Psoas muscle (tissue), 8 donors: ENCODE measurements around the gene CBL. TPM values are rescaled to one million over a fixed set of nuclear protein-coding genes. Genes with fewer than 3 reads are reported as not detected.

Experiments
- ATAC-seq, 4 donors: fragments of 200-7000 bp; cut with Tn5 transposase; one replicate each; pipeline ENCODE4 v1.9.1; 2020; ENCODE audit warnings: moderate library complexity in 3 of 4, mild to moderate bottlenecking in 2 of 4
- DNase-seq, 2 donors: peaks; one replicate each; pipeline ENCODE4 v3.0.0-alpha.2; 2020
- H3K27ac ChIP-seq: fragments of 200-600 bp; one replicate; pipeline ENCODE4 v1.8.0; 2022
- H3K27me3 ChIP-seq, 3 donors: fragments of 200-600 bp in 1 of 3; one replicate each; pipeline versions ENCODE4 v1.6.1 to v1.8.0; 2013 to 2022; ENCODE audit warnings: low read length in 2 of 3, mild to moderate bottlenecking in 2 of 3, moderate library complexity in 1 of 3; ENCODE audit not compliant: insufficient read depth in 3 of 3
- H3K36me3 ChIP-seq, 2 donors: fragments of 200-600 bp in 1 of 2; one replicate each; pipeline versions ENCODE4 v1.6.1 to v1.8.0; 2013 to 2022; ENCODE audit warnings: low read depth in 1 of 2, mild to moderate bottlenecking in 1 of 2, moderate library complexity in 1 of 2; ENCODE audit not compliant: insufficient read depth in 1 of 2
- H3K4me1 ChIP-seq: fragments of 200-600 bp; one replicate; pipeline ENCODE4 v1.8.0; 2022
- H3K4me3 ChIP-seq: fragments of 200-600 bp; one replicate; pipeline ENCODE4 v1.8.0; 2022; ENCODE audit warnings: mild to moderate bottlenecking
- H3K9me3 ChIP-seq: fragments of 200-600 bp; one replicate; pipeline ENCODE4 v1.8.0; 2022
- CTCF ChIP-seq: fragments of 200-600 bp; IDR thresholded peaks from one replicate; pipeline ENCODE4 v1.8.0; 2022; ENCODE audit warnings: antibody characterized with exemption
- WGBS, 3 donors: extraction: QIAGEN DNeasy Blood & Tissue Kit; methylation state at CpG; one replicate each; pipeline versions ENCODE4 v1.1.6 to v1.1.7; 2013; 5-methylcytosine and 5-hydroxymethylcytosine counted together
- intact Hi-C, 2 donors: fragments of 100-400 bp; cut with DNase I; formaldehyde crosslinking; loops; one replicate each; pipeline versions ENCODE4 v1.11.0 to v1.14.2; 2022
- polyA plus RNA-seq, 3 donors: library from polyadenylated mRNA; stranded (reverse); fragments of 200-250 nt; gene quantifications; one replicate each; pipeline ENCODE4 v1.2.3, GENCODE V29; 2013
- total RNA-seq, 4 donors: library from RNA; stranded (reverse); fragmentation: NEBNext Ultra II Directional in 2 of 4; extraction: Animal tissue kit (Norgen Biotek cat#: 25700) in 2 of 4; gene quantifications; one replicate each; pipeline versions ENCODE4 v1.2.1 to v1.2.4, GENCODE V29; 2021 to 2023
- donor health status: healthy with polysubstance abuse.
- donor health status: DM: no; HTN: no; CAD: no; lungs with moderate emphysema.
- donor health status: Bipolar disorder and iron deficiency.
- donor health status: healthy.
- donor health status: DM: yes; HTN: yes; CAD: no.
- donor health status: DM: no; HTN: no; CAD: no.
- donor health status: DM: no; HTN: no; CAD: no.
- donor health status: DM: yes; HTN: yes; CAD: no.

The CBL gene
- total and polyA plus RNA-seq, 7 donors = 0.94 to 7.6 (median 3.6) TPM

GRCh38 chr11:119334174-119334930 lies 128.2 kb downstream of the CBL start, which contains the start of gene RNF26:
RNF26 (plus strand) TSS chr11:119334527; CDS start chr11:119335123, 596 bp downstream.
- WGBS, 3 donors = 0% methylated on average over 41 to 54 of the region's 54 CpGs
- DNase-seq (peak; percentile 91 to 96), ATAC-seq (peak; percentile 90 to 94 (median 90))
- no peaks in the 10 kb centered on the region for H3K9me3 ChIP-seq
- peak within 1 kb of the TSS; percentile 95 for H3K27ac ChIP-seq
- no peak for TF ChIP-seq CTCF
- peak within 1 kb of the TSS; percentile 94 for H3K4me3 ChIP-seq
- H3K4me1 ChIP-seq = peaks cover 41% of the 10 kb centered on the region
- peaks cover 0 to 11% of the 10 kb centered on the region in 2 donors for H3K36me3 ChIP-seq
- intact Hi-C loops = loop anchor here in 1 of 2 donors (2.0 kb wide), 1 partner anchor 36 kb away; no protein-coding TSS in a partner anchor
- no peaks in the 10 kb centered on the region for H3K27me3 ChIP-seq

DNA sequence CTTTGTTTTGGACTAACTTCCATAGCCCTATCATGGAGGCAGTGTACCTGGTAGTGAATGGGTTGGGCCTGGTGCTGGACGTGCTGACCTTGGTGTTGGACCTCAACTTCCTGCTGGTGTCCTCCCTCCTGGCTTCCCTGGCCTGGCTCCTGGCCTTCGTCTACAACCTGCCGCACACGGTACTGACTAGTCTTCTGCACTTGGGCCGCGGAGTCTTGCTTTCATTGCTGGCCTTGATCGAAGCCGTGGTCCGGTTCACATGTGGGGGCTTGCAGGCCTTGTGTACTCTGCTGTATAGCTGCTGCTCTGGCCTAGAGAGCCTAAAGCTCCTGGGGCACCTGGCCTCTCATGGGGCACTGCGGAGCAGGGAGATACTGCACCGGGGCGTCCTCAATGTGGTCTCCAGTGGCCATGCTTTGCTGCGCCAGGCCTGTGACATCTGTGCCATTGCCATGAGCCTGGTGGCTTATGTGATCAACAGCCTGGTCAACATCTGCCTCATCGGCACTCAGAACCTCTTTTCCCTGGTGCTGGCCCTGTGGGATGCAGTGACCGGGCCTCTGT lies 129.0 kb downstream of the CBL start:
- ATAC-seq (no peak), DNase-seq (no peak)
- Histone ChIP-seq H3K27me3 (no peaks in the 10 kb centered on the region), H3K27ac (peak overlapping the region; percentile 95), H3K4me3 (peak overlapping the region; percentile 94), H3K36me3 (peaks cover 0 to 11% of the 10 kb centered on the region in 2 donors), H3K4me1 (peaks cover 45% of the 10 kb centered on the region), H3K9me3 (no peaks in the 10 kb centered on the region)
- no peak for TF ChIP-seq CTCF
- WGBS, 3 donors = 43 to 52% (median 49%) methylated on average over 15 of the region's 15 CpGs
- intact Hi-C loops = loop anchor here (2.0 to 5.0 kb wide), 2 partner anchors 36 to 128 kb away; partner anchors contain the start of gene CBL (in 2 of the 2)

- intact Hi-C loops = loop anchor here (2.0 to 5.0 kb wide), 2 partner anchors 37 to 129 kb away; partner anchors contain the start of gene CBL (in 2 of the 2)
- Histone ChIP-seq H3K27me3 (peaks cover 0 to under 1% (median 0%) of the 10 kb centered on the region in 3 donors), H3K36me3 (peaks cover 0 to 11% of the 10 kb centered on the region in 2 donors), H3K9me3 (no peaks in the 10 kb centered on the region), H3K4me1 (peaks cover 53% of the 10 kb centered on the region), H3K27ac (peak overlapping the region; percentile 95), H3K4me3 (peak overlapping the region; percentile 94)
- 52 to 62% (median 58%) methylated on average over 30 of the region's 30 CpGs for WGBS, 3 donors
- TF ChIP-seq CTCF = no peak
- peak; percentile 61 to 72 (median 69) for ATAC-seq
- DNase-seq = peak; percentile 69 to 90
Observed at GRCh38 chr11:119335655-119336543, 129.8 kb downstream of the CBL start.

DNA sequence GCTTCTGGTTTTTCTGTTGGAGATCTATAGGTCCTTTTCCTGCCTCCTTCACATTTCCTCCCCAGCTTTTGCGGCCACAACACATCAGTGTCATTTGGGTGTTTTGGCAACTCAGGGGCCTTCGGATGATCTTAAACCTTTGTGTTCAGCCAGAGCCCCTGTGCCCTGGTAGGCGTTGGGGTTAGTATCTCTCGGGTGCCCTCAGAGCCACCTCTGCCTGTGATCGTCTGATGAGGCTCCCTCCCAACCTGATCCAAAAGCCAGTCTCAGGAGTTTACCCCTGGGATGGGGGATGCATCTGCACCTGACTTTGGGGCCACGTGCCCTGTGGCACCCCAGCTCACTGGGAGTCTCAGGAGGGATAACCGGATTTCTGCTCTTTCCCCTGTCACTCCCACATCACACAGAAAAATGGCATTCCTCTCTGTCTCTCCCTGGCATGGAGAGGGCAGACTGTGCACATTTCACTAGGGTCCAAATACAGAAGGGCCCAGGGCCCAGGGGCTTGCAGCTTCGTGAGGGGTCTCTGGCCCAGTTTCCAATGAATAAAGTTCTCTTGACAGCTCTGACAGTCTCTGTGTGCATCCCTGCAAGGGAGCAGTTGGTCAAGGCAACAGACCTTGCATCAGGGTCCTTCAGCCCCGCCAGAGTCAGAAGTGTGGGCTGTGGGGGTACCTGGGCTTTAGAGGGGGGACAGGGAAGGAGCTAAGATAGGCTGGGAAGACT lies 130.8 kb downstream of the CBL start:
- no peak for ATAC-seq
- no peak for DNase-seq
- Histone ChIP-seq H3K27ac (peak overlapping the region; percentile 95), H3K27me3 (peaks cover 0 to 4% (median 0%) of the 10 kb centered on the region in 3 donors), H3K36me3 (peaks cover 0 to 11% of the 10 kb centered on the region in 2 donors), H3K4me1 (peaks cover 59% of the 10 kb centered on the region), H3K9me3 (no peaks in the 10 kb centered on the region), H3K4me3 (no peak overlapping the region)
- intact Hi-C loops = loop anchor here (5.0 kb wide), 1 partner anchor 130 kb away; the partner anchor contains the start of gene CBL (in 2 of the 2)
- 86 to 89% (median 88%) methylated on average over 9 of the region's 9 CpGs for WGBS, 3 donors
- no peak for TF ChIP-seq CTCF
